HG02943 (cell line): ENCODE data around the gene ARL9.
A peak's percentile ranks its signal among the peaks of the same experiment; 100 is the strongest.

Experiments
- ATAC-seq: cut with Tn5 transposase; IDR thresholded peaks from one replicate; pipeline ENCODE4 v1.9.1; 2021; ENCODE audit warnings: mild to moderate bottlenecking, low read depth, moderate library complexity; ENCODE audit not compliant: unreplicated experiment

The ARL9 gene

GRCh38 chr4:56531149-56531770 lies 25.7 kb downstream of the ARL9 start:
- no peak for ATAC-seq

GRCh38 chr4:56531823-56532222 lies 26.2 kb downstream of the ARL9 start:
- no peak for ATAC-seq

- no peak for ATAC-seq
Measured at GRCh38 chr4:56532239-56532638, 26.6 kb downstream of the ARL9 start.

GRCh38 chr4:56535915-56536314 lies 30.3 kb downstream of the ARL9 start:
- ATAC-seq: no peak

GRCh38 chr4:56537147-56537546 lies 31.6 kb downstream of the ARL9 start:
- no peak for ATAC-seq

- ATAC-seq: no peak
Measured at GRCh38 chr4:56540826-56541225, 35.2 kb downstream of the ARL9 start.

- ATAC-seq: peak; percentile 96
Measured at GRCh38 chr4:56544573-56545131, 39.1 kb downstream of the ARL9 start.

- no peak for ATAC-seq
Measured at GRCh38 chr4:56550642-56551041, 45.1 kb downstream of the ARL9 start.

- no peak for ATAC-seq
Measured at GRCh38 chr4:56551516-56551915, 45.9 kb downstream of the ARL9 start.

GRCh38 chr4:56552273-56552672 lies 46.7 kb downstream of the ARL9 start:
- no peak for ATAC-seq

- no peak for ATAC-seq
Measured at GRCh38 chr4:56570041-56570440, 64.5 kb downstream of the ARL9 start.
